IMR-90 (cell line): ENCODE data around the gene PDIA4. TPM values are rescaled to one million over a fixed set of nuclear protein-coding genes. Genes with fewer than 3 reads are reported as not detected.

Source experiments
- ATAC-seq: fragments of 200-7000 bp; cut with Tn5 transposase; 2 replicates; pipeline ENCODE4 v1.9.1; 2020; ENCODE audit warnings: low read depth, mild to moderate bottlenecking, moderate library complexity
- BruUV-seq: library from RNA; stranded (reverse); fragments of 400-500 nt; replicated peaks from 2 replicates; lab custom pipeline; 2021; lab: Mats Ljungman, UMichigan
- CTCF ChIA-PET: fragments of 300-600 bp; formaldehyde crosslinking; extraction: SDS; loops from one replicate; lab custom pipeline; 2021; ENCODE audit warnings: antibody characterized with exemption; lab: Yijun Ruan, JAX
- POLR2A ChIA-PET: fragments of 300-600 bp; sonication (Branson Sonifier 250); formaldehyde crosslinking; loops from one replicate; lab custom pipeline; 2022; ENCODE audit warnings: antibody characterized with exemption; ENCODE audit not compliant: unreplicated experiment; lab: Charles Lee
- DNase-seq: peaks from one replicate; pipeline ENCODE4 v3.0.0; 2013
- H2AFZ ChIP-seq: replicated peaks from 2 replicates; pipeline ENCODE3; 2013; ENCODE audit warnings: low read length, mild to moderate bottlenecking; ENCODE audit not compliant: poor library complexity
- H2AK5ac ChIP-seq: 2 replicates; pipeline ENCODE4 v1.6.1; 2013; ENCODE audit warnings: low read depth, low read length, inconsistent platforms
- H2AK9ac ChIP-seq: replicated peaks from 2 replicates; pipeline ENCODE3; 2013; ENCODE audit warnings: mild to moderate bottlenecking, low read depth, low read length, moderate library complexity; ENCODE audit not compliant: poor library complexity
- H2BK120ac ChIP-seq: 2 replicates; pipeline ENCODE4 v1.6.1; 2013; ENCODE audit warnings: low read depth, low read length, inconsistent platforms
- H2BK15ac ChIP-seq: 3 replicates; pipeline ENCODE4 v1.6.1; 2013; ENCODE audit warnings: low read depth, low read length, inconsistent platforms
- H2BK20ac ChIP-seq: 2 replicates; pipeline ENCODE4 v1.6.1; 2013; ENCODE audit warnings: low read depth, mild to moderate bottlenecking, inconsistent platforms, low read length, moderate library complexity
- H2BK5ac ChIP-seq: 2 replicates; pipeline ENCODE4 v1.6.1; 2013; ENCODE audit warnings: mild to moderate bottlenecking, low read depth, low read length, inconsistent platforms; ENCODE audit not compliant: poor library complexity, severe bottlenecking
- H3K14ac ChIP-seq: replicated peaks from 2 replicates; pipeline ENCODE4 v1.6.1; 2013; ENCODE audit warnings: low read depth, low read length, inconsistent platforms
- H3K18ac ChIP-seq: 2 replicates; pipeline ENCODE4 v1.6.1; 2013; ENCODE audit warnings: low read depth, low read length, control low read depth
- H3K23ac ChIP-seq: 2 replicates; pipeline ENCODE4 v1.6.1; 2013; ENCODE audit warnings: low read depth, low read length, inconsistent platforms
- H3K27ac ChIP-seq: 2 replicates; pipeline ENCODE4 v1.5.1; 2013; ENCODE audit warnings: mild to moderate bottlenecking, control low read depth, low read length; ENCODE audit not compliant: insufficient read depth
- H3K27me3 ChIP-seq: 2 replicates; pipeline ENCODE4 v1.6.1; 2013; ENCODE audit warnings: low read length; ENCODE audit not compliant: control insufficient read depth, insufficient read depth
- H3K36me3 ChIP-seq: 2 replicates; pipeline ENCODE4 v1.6.1; 2013; ENCODE audit warnings: low read length, mixed read lengths; ENCODE audit not compliant: control insufficient read depth, insufficient read depth
- H3K4ac ChIP-seq: 2 replicates; pipeline ENCODE4 v1.6.1; 2013; ENCODE audit warnings: low read depth, low read length, inconsistent platforms
- H3K4me1 ChIP-seq: 2 replicates; pipeline ENCODE4 v1.6.1; 2013; ENCODE audit warnings: low read length, mixed read lengths; ENCODE audit not compliant: control insufficient read depth, insufficient read depth
- H3K4me2 ChIP-seq: 2 replicates; pipeline ENCODE4 v1.6.1; 2013; ENCODE audit warnings: low read depth, mild to moderate bottlenecking, control low read depth, low read length, moderate library complexity
- H3K4me3 ChIP-seq: 2 replicates; pipeline ENCODE4 v1.5.1; 2013; ENCODE audit warnings: low read depth, mild to moderate bottlenecking, control low read depth, low read length, moderate library complexity; ENCODE audit not compliant: insufficient read depth
- H3K56ac ChIP-seq: 2 replicates; pipeline ENCODE4 v1.6.1; 2013; ENCODE audit warnings: low read length, inconsistent platforms; ENCODE audit not compliant: insufficient read depth; ENCODE audit errors: extremely low read depth
- H3K79me1 ChIP-seq, 2 experiments: 2 replicates each; pipeline ENCODE4 v1.6.1; 2013; ENCODE audit warnings: low read length in 2 of 2, inconsistent platforms in 1 of 2, low read depth in 1 of 2
- H3K9ac ChIP-seq: 2 replicates; pipeline ENCODE4 v1.6.1; 2013; ENCODE audit warnings: low read depth, low read length, control low read depth
- H3K9me1 ChIP-seq: 2 replicates; pipeline ENCODE4 v1.6.1; 2013; ENCODE audit warnings: low read length, inconsistent platforms; ENCODE audit not compliant: insufficient read depth
- H3K9me3 ChIP-seq: 2 replicates; pipeline ENCODE4 v1.6.1; 2013; ENCODE audit warnings: low read length; ENCODE audit not compliant: control insufficient read depth, insufficient read depth
- H4K20me1 ChIP-seq: 2 replicates; pipeline ENCODE4 v1.6.1; 2013; ENCODE audit warnings: low read length, inconsistent platforms; ENCODE audit not compliant: insufficient read depth
- H4K5ac ChIP-seq: 2 replicates; pipeline ENCODE4 v1.6.1; 2013; ENCODE audit warnings: mild to moderate bottlenecking, low read depth, low read length, control low read depth
- H4K8ac ChIP-seq, 2 experiments: 2 replicates each; pipeline ENCODE4 v1.6.1; 2013; ENCODE audit warnings: low read depth in 2 of 2, low read length in 2 of 2, control low read depth in 1 of 2, inconsistent platforms in 1 of 2
- H4K91ac ChIP-seq: 2 replicates; pipeline ENCODE4 v1.6.1; 2013; ENCODE audit warnings: low read depth, low read length, inconsistent platforms; ENCODE audit not compliant: insufficient read depth
- BHLHE40 ChIP-seq: fragments of 150-350 bp; IDR thresholded peaks from 2 replicates; pipeline ENCODE4 v1.6.1; 2016; ENCODE audit warnings: mild to moderate bottlenecking, low read depth, low read length
- MXI1 ChIP-seq: IDR thresholded peaks from 2 replicates; pipeline ENCODE4 v1.6.1; 2012; ENCODE audit warnings: low read depth, mild to moderate bottlenecking, low read length, moderate library complexity, borderline replicate concordance
- POLR2A ChIP-seq: IDR thresholded peaks from 2 replicates; pipeline ENCODE4 v1.6.1; 2012; ENCODE audit warnings: mild to moderate bottlenecking, low read depth, low read length
- RAD21 ChIP-seq: IDR thresholded peaks from 2 replicates; pipeline ENCODE4 v1.6.1; 2012; ENCODE audit warnings: low read length, improper control_type of control experiment
- USF2 ChIP-seq: fragments of 150-350 bp; IDR thresholded peaks from 2 replicates; pipeline ENCODE4 v1.6.1; 2017; ENCODE audit warnings: mild to moderate bottlenecking, antibody characterized with exemption, low read length, low read depth
- WGBS, 2 experiments: methylation state at CpG; one replicate each; pipeline versions ENCODE4 v1.1.5 to v1.1.7; 2013; ENCODE audit warnings: missing lambda C conversion rate in 2 of 2; ENCODE audit not compliant: insufficient read length in 1 of 2; ENCODE audit errors: extremely low coverage in 2 of 2; 5-methylcytosine and 5-hydroxymethylcytosine counted together
- dilution Hi-C: fragments of 300-500 bp; cut with HindIII; formaldehyde crosslinking; loops from one replicate; pipeline ENCODE4 v1.14.3; 2018; ENCODE audit warnings: low sequenced_read_pairs; ENCODE audit not compliant: unreplicated experiment
- in situ Hi-C: fragments of 300-500 bp; cut with MboI; formaldehyde crosslinking; loops from 3 replicates; pipeline ENCODE4 v1.14.3; 2019; ENCODE audit warnings: low sequenced_read_pairs, inconsistent platforms, mixed read lengths
- intact Hi-C: fragments of 100-400 bp; cut with micrococcal nuclease; formaldehyde crosslinking; loops from 2 replicates; pipeline ENCODE4 v1.10.0; 2022
- polyA plus RNA-seq, 3 experiments: library from polyadenylated mRNA; depleted of rRNA; stranded (reverse); fragments of >200 nt; gene quantifications; 2 replicates each; pipeline ENCODE4 v1.2.3, GENCODE V29; 2012; ENCODE audit warnings: low replicate concordance in 1 of 3
- total RNA-seq: library from RNA; depleted of rRNA; stranded (reverse); fragments of >200 nt; gene quantifications from 2 replicates; pipeline ENCODE4 v1.2.3, GENCODE V29; 2012
- TF ChIP-seq, protein P1 (sequence below): conservative IDR thresholded peaks from 2 replicates; pipeline ENCODE4 v1.5.1; 2012; ENCODE audit warnings: mild to moderate bottlenecking, low read depth, low read length, improper control_type of control experiment

Gene PDIA4
- total and polyA plus RNA-seq, 2 of the 4 experiments (the other 2 are of a cell fraction): 241 to 304 TPM

GRCh38 chr7:149071182-149071635 lies 42.9 kb upstream of the PDIA4 start:
- Histone ChIP-seq H3K14ac (no peak overlapping the region), H2BK5ac (no peak overlapping the region), H3K9me1 (no peaks in the 10 kb centered on the region), H3K4me1 (no peaks in the 10 kb centered on the region), H4K8ac (no peak overlapping the region), H3K4ac (no peak overlapping the region), H2BK120ac (no peak overlapping the region), H3K27ac (no peak overlapping the region), H3K36me3 (peaks cover 25% of the 10 kb centered on the region), H4K91ac (no peak overlapping the region), H3K4me2 (no peak overlapping the region), H3K4me3 (no peak overlapping the region), H3K56ac (no peak overlapping the region), H4K5ac (no peak overlapping the region), H2BK20ac (no peak overlapping the region), H3K79me1 (peaks cover 0 to 3% of the 10 kb centered on the region in 2 experiments; a peak in 2 of 4 replicates), H3K23ac (no peak overlapping the region), H4K20me1 (no peaks in the 10 kb centered on the region; the same call in 1 of the 2 replicates), H2AK9ac (no peak overlapping the region), H2AFZ (no peak overlapping the region), H3K18ac (no peak overlapping the region), H2BK15ac (no peak overlapping the region), H2AK5ac (no peak overlapping the region), H3K9me3 (no peaks in the 10 kb centered on the region), H3K9ac (no peak overlapping the region), H3K27me3 (no peaks in the 10 kb centered on the region)
- ATAC-seq (no peak), DNase-seq (no peak)
- dilution Hi-C loops: no loop called here
- no TSS peak for BruUV-seq
- POLR2A ChIA-PET: no interaction called here
- intact Hi-C loops: no loop called here
- WGBS, 2 experiments: 96% methylated on average over 26 of the region's 29 CpGs; no CpG with 5 or more reads in 1 of the 2 experiments
- CTCF ChIA-PET: no interaction called here
- in situ Hi-C loops: no loop called here
- TF ChIP-seq MXI1 (no peak), RAD21 (no peak), POLR2A (no peak), BHLHE40 (no peak), USF2 (no peak)
- TF ChIP-seq, protein P1, sequence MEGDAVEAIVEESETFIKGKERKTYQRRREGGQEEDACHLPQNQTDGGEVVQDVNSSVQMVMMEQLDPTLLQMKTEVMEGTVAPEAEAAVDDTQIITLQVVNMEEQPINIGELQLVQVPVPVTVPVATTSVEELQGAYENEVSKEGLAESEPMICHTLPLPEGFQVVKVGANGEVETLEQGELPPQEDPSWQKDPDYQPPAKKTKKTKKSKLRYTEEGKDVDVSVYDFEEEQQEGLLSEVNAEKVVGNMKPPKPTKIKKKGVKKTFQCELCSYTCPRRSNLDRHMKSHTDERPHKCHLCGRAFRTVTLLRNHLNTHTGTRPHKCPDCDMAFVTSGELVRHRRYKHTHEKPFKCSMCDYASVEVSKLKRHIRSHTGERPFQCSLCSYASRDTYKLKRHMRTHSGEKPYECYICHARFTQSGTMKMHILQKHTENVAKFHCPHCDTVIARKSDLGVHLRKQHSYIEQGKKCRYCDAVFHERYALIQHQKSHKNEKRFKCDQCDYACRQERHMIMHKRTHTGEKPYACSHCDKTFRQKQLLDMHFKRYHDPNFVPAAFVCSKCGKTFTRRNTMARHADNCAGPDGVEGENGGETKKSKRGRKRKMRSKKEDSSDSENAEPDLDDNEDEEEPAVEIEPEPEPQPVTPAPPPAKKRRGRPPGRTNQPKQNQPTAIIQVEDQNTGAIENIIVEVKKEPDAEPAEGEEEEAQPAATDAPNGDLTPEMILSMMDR: no peak
